H1 (cell line): ENCODE results near the gene LONRF2. TPM values are rescaled to one million over a fixed set of nuclear protein-coding genes. Genes with fewer than 3 reads are reported as not detected.
A peak's percentile ranks its signal among the peaks of the same experiment; 100 is the strongest.

Experiments
- CTCF ChIA-PET: fragments of 300-600 bp; sonication (Branson Sonifier 250); formaldehyde crosslinking; loops from one replicate; lab custom pipeline; 2021; ENCODE audit not compliant: partially characterized antibody; lab: Charles Lee
- POLR2A ChIA-PET: fragments of 300-600 bp; sonication (Branson Sonifier 250); formaldehyde crosslinking; loops from one replicate; lab custom pipeline; 2021; ENCODE audit warnings: inconsistent platforms; ENCODE audit not compliant: partially characterized antibody; lab: Charles Lee
- DNase-seq, 2 experiments: peaks; one replicate each; pipeline versions ENCODE4 v3.0.0 to v3.0.0-alpha.2; 2010 to 2022; ENCODE audit warnings: low spot score in 2 of 2, low read depth in 1 of 2, mixed read lengths in 1 of 2
- FAIRE-seq: peaks from 2 replicates; lab custom pipeline; 2011; peaks lifted over from hg19 to GRCh38; lab: Jason Lieb, UNC
- H2AFZ ChIP-seq: 2 replicates; pipeline ENCODE4 v1.8.1; 2012; ENCODE audit warnings: low read length, inconsistent platforms
- H2AK5ac ChIP-seq: 2 replicates; pipeline ENCODE4 v1.6.1; 2013; ENCODE audit warnings: low read depth, low read length
- H2BK120ac ChIP-seq: replicated peaks from 2 replicates; pipeline ENCODE3; 2013; ENCODE audit warnings: low read depth, low read length, inconsistent platforms
- H2BK12ac ChIP-seq: 2 replicates; pipeline ENCODE4 v1.6.1; 2013; ENCODE audit warnings: low read depth, low read length
- H2BK15ac ChIP-seq: 2 replicates; pipeline ENCODE4 v1.6.1; 2013; ENCODE audit warnings: low read length
- H2BK20ac ChIP-seq: 2 replicates; pipeline ENCODE4 v1.6.1; 2013; ENCODE audit warnings: low read length
- H2BK5ac ChIP-seq: 2 replicates; pipeline ENCODE4 v1.6.1; 2013; ENCODE audit warnings: low read depth, low read length
- H3K14ac ChIP-seq: 2 replicates; pipeline ENCODE4 v1.6.1; 2013; ENCODE audit warnings: inconsistent platforms; ENCODE audit not compliant: insufficient read length
- H3K18ac ChIP-seq: 2 replicates; pipeline ENCODE4 v1.6.1; 2013; ENCODE audit warnings: low read length; ENCODE audit errors: extremely low read depth
- H3K23ac ChIP-seq: 2 replicates; pipeline ENCODE4 v1.6.1; 2013; ENCODE audit warnings: inconsistent platforms; ENCODE audit not compliant: insufficient read length
- H3K23me2 ChIP-seq: 2 replicates; pipeline ENCODE4 v1.6.1; 2013; ENCODE audit warnings: low read depth, low read length
- H3K27ac ChIP-seq: 2 replicates; pipeline ENCODE4 v1.6.1; 2011; ENCODE audit warnings: low read depth, low read length, inconsistent platforms
- H3K27me3 ChIP-seq, 4 experiments: replicated peaks in 1 of 4; 1 replicate in 1 of 4; 2 replicates in 3 of 4; pipeline versions ENCODE4 v1.6.1 to v1.8.1; 2011 to 2013; ENCODE audit warnings: low read length in 3 of 4, mild to moderate bottlenecking in 3 of 4, inconsistent platforms in 2 of 4, mixed read lengths in 2 of 4, moderate library complexity in 1 of 4; ENCODE audit not compliant: control insufficient read depth in 3 of 4, insufficient read depth in 3 of 4; ENCODE audit errors: extremely low read depth in 1 of 4
- H3K36me3 ChIP-seq, 4 experiments: 2 replicates each; pipeline versions ENCODE4 v1.6.1 to v1.8.1; 2011 to 2013; ENCODE audit warnings: mild to moderate bottlenecking in 4 of 4, low read length in 3 of 4, moderate library complexity in 2 of 4, control low read depth in 1 of 4, inconsistent platforms in 1 of 4; ENCODE audit not compliant: insufficient read depth in 4 of 4, control insufficient read depth in 2 of 4
- H3K4ac ChIP-seq: replicated peaks from 2 replicates; pipeline ENCODE3; 2013; ENCODE audit warnings: low read length, low read depth, mixed read lengths, inconsistent platforms; ENCODE audit not compliant: insufficient read length
- H3K4me1 ChIP-seq, 4 experiments: replicated peaks in 1 of 4; 1 replicate in 1 of 4; 2 replicates in 3 of 4; pipeline versions ENCODE4 v1.6.1 to v1.8.1; 2011 to 2013; ENCODE audit warnings: low read length in 3 of 4, inconsistent platforms in 2 of 4, mixed read lengths in 1 of 4; ENCODE audit not compliant: insufficient read depth in 4 of 4, control insufficient read depth in 3 of 4
- H3K4me2 ChIP-seq, 2 experiments: 2 replicates each; pipeline versions ENCODE4 v1.6.1 to v1.8.1; 2011 to 2013; ENCODE audit warnings: low read depth in 2 of 2, low read length in 2 of 2, control low read depth in 1 of 2, inconsistent platforms in 1 of 2, mild to moderate bottlenecking in 1 of 2; ENCODE audit not compliant: insufficient read depth in 1 of 2
- H3K4me3 ChIP-seq, 4 experiments: fragments of 200-600, 300-600 bp in 1 of 4; sonication (generic), shearing (Covaris generic), sonication (Bioruptor Twin) in 1 of 4; 2 replicates each; pipeline versions ENCODE4 v1.5.1 to v1.8.1; 2011 to 2016; ENCODE audit warnings: low read length in 4 of 4, low read depth in 3 of 4, control low read depth in 2 of 4, inconsistent platforms in 2 of 4, mild to moderate bottlenecking in 2 of 4, mixed read lengths in 1 of 4, moderate library complexity in 1 of 4; ENCODE audit not compliant: insufficient read depth in 2 of 4; ENCODE audit errors: extremely low read depth in 1 of 4
- H3K56ac ChIP-seq: replicated peaks from 2 replicates; pipeline ENCODE3; 2013; ENCODE audit warnings: low read depth, mild to moderate bottlenecking, mixed read lengths, low read length, inconsistent platforms; ENCODE audit not compliant: insufficient read length
- H3K79me1 ChIP-seq: 2 replicates; pipeline ENCODE4 v1.6.1; 2013; ENCODE audit warnings: low read depth, low read length, control low read depth
- H3K79me2 ChIP-seq, 2 experiments: 2 replicates each; pipeline versions ENCODE4 v1.6.1 to v1.8.1; 2012 to 2013; ENCODE audit warnings: low read length in 2 of 2, mild to moderate bottlenecking in 2 of 2, inconsistent platforms in 1 of 2; ENCODE audit not compliant: insufficient read depth in 2 of 2, control insufficient read depth in 1 of 2
- H3K9ac ChIP-seq, 4 experiments: replicated peaks in 1 of 4; 1 replicate in 1 of 4; 2 replicates in 3 of 4; pipeline versions ENCODE4 v1.6.1 to v1.8.1; 2011 to 2013; ENCODE audit warnings: low read depth in 3 of 4, low read length in 3 of 4, control low read depth in 2 of 4, mild to moderate bottlenecking in 2 of 4, moderate library complexity in 2 of 4, inconsistent platforms in 1 of 4; ENCODE audit errors: extremely low read depth in 1 of 4
- H3K9me3 ChIP-seq, 2 experiments: 2 replicates each; pipeline versions ENCODE4 v1.6.1 to v1.8.1; 2012 to 2013; ENCODE audit warnings: mild to moderate bottlenecking in 2 of 2, moderate library complexity in 2 of 2, control low read depth in 1 of 2, inconsistent platforms in 1 of 2, low read depth in 1 of 2, low read length in 1 of 2, mixed read lengths in 1 of 2; ENCODE audit not compliant: insufficient read depth in 2 of 2
- H4K20me1 ChIP-seq, 2 experiments: replicated peaks in 1 of 2; 2 replicates each; pipeline versions ENCODE3 to v1.8.1; 2011 to 2013; ENCODE audit warnings: inconsistent platforms in 2 of 2, low read length in 2 of 2, mild to moderate bottlenecking in 1 of 2; ENCODE audit not compliant: insufficient read depth in 2 of 2, control insufficient read depth in 1 of 2
- H4K5ac ChIP-seq: 2 replicates; pipeline ENCODE4 v1.6.1; 2013; ENCODE audit warnings: low read length, low read depth, mixed read lengths, inconsistent platforms; ENCODE audit not compliant: insufficient read length
- H4K8ac ChIP-seq: 2 replicates; pipeline ENCODE4 v1.8.0; 2013; ENCODE audit warnings: mild to moderate bottlenecking, moderate library complexity, low read length, inconsistent platforms; ENCODE audit not compliant: insufficient read depth; ENCODE audit errors: extremely low read depth
- H4K91ac ChIP-seq: replicated peaks from 2 replicates; pipeline ENCODE3; 2013; ENCODE audit warnings: low read length, mixed read lengths, inconsistent platforms; ENCODE audit not compliant: insufficient read length
- ASH2L ChIP-seq: fragments of 200-600, 300-600 bp; sonication (generic); IDR thresholded peaks from one replicate; pipeline ENCODE4 v1.7.1; 2017; ENCODE audit warnings: low read length
- ATF3 ChIP-seq: IDR thresholded peaks from 2 replicates; pipeline ENCODE4 v1.6.1; 2011; ENCODE audit warnings: low read depth, mild to moderate bottlenecking, low read length; ENCODE audit not compliant: insufficient read depth
- BACH1 ChIP-seq: IDR thresholded peaks from 2 replicates; pipeline ENCODE4 v1.6.1; 2012; ENCODE audit warnings: low read length, improper control_type of control experiment
- CHD2 ChIP-seq: IDR thresholded peaks from 2 replicates; pipeline ENCODE4 v1.6.1; 2012; ENCODE audit warnings: low read length, improper control_type of control experiment
- E2F6 ChIP-seq: IDR thresholded peaks from 2 replicates; pipeline ENCODE4 v1.6.1; 2012; ENCODE audit warnings: inconsistent platforms
- EZH2 ChIP-seq: fragments of 200-600 bp; sonication (generic); IDR thresholded peaks from 2 replicates; pipeline ENCODE4 v1.7.1; 2012; ENCODE audit warnings: low read depth, mild to moderate bottlenecking, moderate library complexity, low read length, inconsistent platforms; ENCODE audit not compliant: severe bottlenecking
- FOSL1 ChIP-seq: IDR thresholded peaks from 2 replicates; pipeline ENCODE4 v1.6.1; 2011; ENCODE audit warnings: mild to moderate bottlenecking, low read depth, low read length, moderate library complexity; ENCODE audit not compliant: insufficient read depth
- HDAC2 ChIP-seq, 2 experiments: fragments of 300-600 bp in 1 of 2; sonication (generic) in 1 of 2; IDR thresholded peaks; 2 replicates each; pipeline ENCODE4 v1.6.1; 2011 to 2012; ENCODE audit warnings: low read depth in 2 of 2, low read length in 2 of 2, mild to moderate bottlenecking in 2 of 2, moderate library complexity in 2 of 2, borderline replicate concordance in 1 of 2, inconsistent platforms in 1 of 2
- MAFK ChIP-seq: IDR thresholded peaks from 2 replicates; pipeline ENCODE4 v1.6.1; 2012; ENCODE audit warnings: low read depth, mild to moderate bottlenecking, improper control_type of control experiment, low read length
- RFX5 ChIP-seq: IDR thresholded peaks from 2 replicates; pipeline ENCODE4 v1.6.1; 2011; ENCODE audit warnings: low read depth, low read length, improper control_type of control experiment, borderline replicate concordance
- SP2 ChIP-seq: IDR thresholded peaks from 2 replicates; pipeline ENCODE4 v1.6.1; 2012; ENCODE audit warnings: mild to moderate bottlenecking, low read length, inconsistent platforms
- TAF1 ChIP-seq: IDR thresholded peaks from 2 replicates; pipeline ENCODE4 v1.6.1; 2011; ENCODE audit warnings: mild to moderate bottlenecking, low read depth, low read length
- TBP ChIP-seq: IDR thresholded peaks from 2 replicates; pipeline ENCODE4 v1.6.1; 2011; ENCODE audit warnings: low read depth, low read length, improper control_type of control experiment
- WGBS, 2 experiments: shearing (Covaris generic) in 1 of 2; methylation state at CpG; one replicate each; pipeline versions ENCODE4 v1.1.6 to v1.1.7; 2013 to 2015; ENCODE audit warnings: low lambda C conversion rate in 2 of 2, mixed read lengths in 2 of 2, inconsistent platforms in 1 of 2, low coverage in 1 of 2, missing lambda C conversion rate in 1 of 2; ENCODE audit not compliant: insufficient replicate concordance in 2 of 2, insufficient coverage in 1 of 2, insufficient read length in 1 of 2; ENCODE audit errors: extremely low coverage in 1 of 2, missing lambda C conversion rate in 1 of 2; 5-methylcytosine and 5-hydroxymethylcytosine counted together
- polyA plus RNA-seq, 7 experiments: library from polyadenylated mRNA; depleted of rRNA in 3 of 7; stranded (reverse) in 5 of 7; unstranded in 2 of 7; fragments of >200 nt in 5 of 7; fragments of 200-250 nt in 2 of 7; gene quantifications; 1 replicate in 5 of 7; 2 replicates in 1 of 7; 4 replicates in 1 of 7; pipeline versions ENCODE4 v1.2.1 to v1.2.3, GENCODE V29; 2011 to 2013; ENCODE audit warnings: missing spikeins in 2 of 7, mixed read lengths in 2 of 7
- total RNA-seq: library from RNA; stranded (reverse); fragmentation: NEBNext Ultra II Directional; extraction: Animal tissue kit (Norgen Biotek cat#: 25700); gene quantifications from 2 replicates; pipeline ENCODE4 v1.2.1, GENCODE V29; 2021

LONRF2 gene
- total and polyA plus RNA-seq, 2 of the 8 experiments (the other 6 are each of a cell fraction or from before 2014, with no cell fraction given): 0.24 to 0.74 TPM

- ChIA-PET POLR2A (no interaction called here), CTCF (interaction anchor here (0.6 to 3.9 kb wide), 8 partner anchors 11 to 392 kb away, joined by 3 to 19 read pairs (median 3); no protein-coding TSS in a partner anchor)
- no peak for FAIRE-seq
- Histone ChIP-seq H3K4ac (no peak overlapping the region), H4K5ac (no peak overlapping the region), H4K8ac (no peak overlapping the region), H3K56ac (no peak overlapping the region), H3K79me2 (no peaks in the 10 kb centered on the region), H3K23ac (no peak overlapping the region), H3K9ac (no peak overlapping the region), H3K27me3 (no peaks in the 10 kb centered on the region), H3K4me3 (no peak overlapping the region), H4K91ac (no peak overlapping the region), H2AK5ac (no peak overlapping the region), H3K9me3 (no peaks in the 10 kb centered on the region), H3K36me3 (no peaks in the 10 kb centered on the region), H2BK12ac (peak overlapping the region; percentile 6; the same call in 1 of the 2 replicates), H3K14ac (no peak overlapping the region), H2BK5ac (no peak overlapping the region), H2BK15ac (no peak overlapping the region; the same call in 1 of the 2 replicates), H3K4me2 (0 out of 4 replicates have a peak overlapping the region, but pooled peaks of 1 of the 2 experiments have one; percentile 19), H3K27ac (no peak overlapping the region), H3K4me1 (peaks cover 0 to 9% (median 5%) of the 10 kb centered on the region in 4 experiments; a peak in 5 of 7 replicates), H2BK120ac (no peak overlapping the region), H3K18ac (no peak overlapping the region), H3K79me1 (no peaks in the 10 kb centered on the region), H2BK20ac (no peak overlapping the region), H2AFZ (peak overlapping the region; percentile 81), H3K23me2 (no peaks in the 10 kb centered on the region), H4K20me1 (no peaks in the 10 kb centered on the region)
- 72% methylated on average over 16 of the region's 16 CpGs; no CpG with 5 or more reads in 1 of the 2 experiments for WGBS, 2 experiments
- no peak for DNase-seq
- TF ChIP-seq CHD2: no peak
- TF ChIP-seq SP2: no peak
- no peak for TF ChIP-seq ASH2L
- no peak for TF ChIP-seq RFX5
- no peak for TF ChIP-seq FOSL1
- no peak for TF ChIP-seq MAFK
- TF ChIP-seq BACH1: no peak
- no peak for TF ChIP-seq EZH2
- TF ChIP-seq E2F6: no peak
- no peak for TF ChIP-seq TBP
- TF ChIP-seq HDAC2 (IDR thresholded peaks at IDR 0.05; ENCODE audit: borderline replicate concordance in 1 of 2, low read depth in 2 of 2, low read length in 2 of 2): no peak
- TF ChIP-seq TAF1: no peak
- no peak for TF ChIP-seq ATF3
Measured at GRCh38 chr2:100235098-100235497, 87.2 kb downstream of the LONRF2 start.
